SK-N-SH treated with all-trans-retinoic acid at 6 μM for 48 hours (cell line): ENCODE measurements around the gene MED15.
"Not testable (repeated sequence)": the region's sequence is repeated elsewhere in the genome, so short reads cannot be mapped to it uniquely, and the experiment has no call there.

Experiments
- ATAC-seq: fragments of 200-7000 bp; cut with Tn5 transposase; 3 replicates; pipeline ENCODE4 v1.9.1; 2020; ENCODE audit warnings: mild to moderate bottlenecking, moderate library complexity
- ARNTL ChIP-seq: fragments of 450-650 bp; formaldehyde crosslinking; IDR thresholded peaks from 2 replicates; pipeline ENCODE4 v1.5.0; 2020; ENCODE audit warnings: low read depth, mild to moderate bottlenecking, moderate library complexity, borderline replicate concordance
- BACH2 ChIP-seq: fragments of 250-450 bp; sonication (Bioruptor Pico); IDR thresholded peaks from 2 replicates; pipeline ENCODE4 v1.9.0; 2021; ENCODE audit warnings: mild to moderate bottlenecking, borderline replicate concordance
- CREB5 ChIP-seq: fragments of 250-450 bp; sonication (Bioruptor Pico); IDR thresholded peaks from 2 replicates; pipeline ENCODE4 v1.5.1; 2020; ENCODE audit warnings: low read depth, mild to moderate bottlenecking, moderate library complexity
- CSDC2 ChIP-seq: fragments of 250-450 bp; sonication (Bioruptor Pico); IDR thresholded peaks from 2 replicates; pipeline ENCODE4 v1.5.0; 2020; ENCODE audit warnings: mild to moderate bottlenecking, moderate library complexity
- CSRNP3 ChIP-seq: fragments of 250-450 bp; sonication (Bioruptor Pico); IDR thresholded peaks from 2 replicates; pipeline ENCODE4 v1.5.1; 2021; ENCODE audit warnings: mild to moderate bottlenecking, moderate library complexity
- ESRRG ChIP-seq: fragments of 250-450 bp; sonication (Bioruptor Pico); IDR thresholded peaks from 2 replicates; pipeline ENCODE4 v1.6.1; 2021; ENCODE audit warnings: mild to moderate bottlenecking
- GLIS3 ChIP-seq: fragments of 250-450 bp; sonication (Bioruptor Pico); IDR thresholded peaks from 2 replicates; pipeline ENCODE4 v1.5.0; 2020; ENCODE audit warnings: mild to moderate bottlenecking, moderate library complexity
- ISL1 ChIP-seq: fragments of 250-450 bp; sonication (Bioruptor Pico); IDR thresholded peaks from 2 replicates; pipeline ENCODE4 v2.1.2; 2022; ENCODE audit warnings: mild to moderate bottlenecking, moderate library complexity
- PATZ1 ChIP-seq: fragments of 250-450 bp; sonication (Bioruptor Pico); IDR thresholded peaks from 2 replicates; pipeline ENCODE4 v1.8.0; 2020; ENCODE audit warnings: mild to moderate bottlenecking, moderate library complexity, borderline replicate concordance
- POU6F1 ChIP-seq: fragments of 250-450 bp; sonication (Bioruptor Pico); IDR thresholded peaks from 2 replicates; pipeline ENCODE4 v1.8.0; 2021; ENCODE audit warnings: low read depth, mild to moderate bottlenecking, moderate library complexity, borderline replicate concordance
- PPARA ChIP-seq: fragments of 250-450 bp; sonication (Bioruptor Pico); IDR thresholded peaks from 2 replicates; pipeline ENCODE4 v1.5.0; 2020; ENCODE audit warnings: mild to moderate bottlenecking, borderline replicate concordance
- RARB ChIP-seq: fragments of 250-450 bp; sonication (Bioruptor Pico); IDR thresholded peaks from 2 replicates; pipeline ENCODE4 v1.8.0; 2021; ENCODE audit warnings: mild to moderate bottlenecking, moderate library complexity
- SNAI2 ChIP-seq: fragments of 250-450 bp; sonication (Bioruptor Pico); IDR thresholded peaks from 2 replicates; pipeline ENCODE4 v1.5.0; 2020; ENCODE audit warnings: mild to moderate bottlenecking, moderate library complexity
- TOX ChIP-seq: fragments of 250-450 bp; sonication (Bioruptor Pico); IDR thresholded peaks from 2 replicates; pipeline ENCODE4 v1.8.0; 2021; ENCODE audit warnings: mild to moderate bottlenecking, moderate library complexity, borderline replicate concordance
- ZC3H10 ChIP-seq: fragments of 250-450 bp; sonication (Bioruptor Pico); IDR thresholded peaks from 2 replicates; pipeline ENCODE4 v1.5.1; 2021; ENCODE audit warnings: mild to moderate bottlenecking, moderate library complexity
- ZFP30 ChIP-seq: fragments of 450-650 bp; formaldehyde crosslinking; IDR thresholded peaks from 2 replicates; pipeline ENCODE4 v1.5.0; 2022; ENCODE audit warnings: mild to moderate bottlenecking, moderate library complexity
- ZNF565 ChIP-seq: fragments of 450-650 bp; formaldehyde crosslinking; conservative IDR thresholded peaks from 2 replicates; pipeline ENCODE4 v1.5.0; 2020; ENCODE audit warnings: low read depth, mild to moderate bottlenecking, moderate library complexity
- ZNF70 ChIP-seq: fragments of 450-650 bp; formaldehyde crosslinking; IDR thresholded peaks from 2 replicates; pipeline ENCODE4 v1.5.0; 2020; ENCODE audit warnings: mild to moderate bottlenecking, moderate library complexity
- ZNF8 ChIP-seq: fragments of 450-650 bp; formaldehyde crosslinking; IDR thresholded peaks from 2 replicates; pipeline ENCODE4 v1.5.0; 2020; ENCODE audit warnings: mild to moderate bottlenecking, moderate library complexity

Gene MED15

GRCh38 chr22:20466659-20467379, 40.6 kb upstream of the MED15 start:
- TF ChIP-seq CSRNP3 (CRISPR knock-in tag) (no peak), ZFP30 (no peak), POU6F1 (CRISPR knock-in tag) (no peak), PATZ1 (CRISPR knock-in tag) (no peak), RARB (CRISPR knock-in tag) (no peak), BACH2 (CRISPR knock-in tag) (no peak), TOX (CRISPR knock-in tag) (no peak), ZC3H10 (CRISPR knock-in tag) (no peak), SNAI2 (no peak), ISL1 (CRISPR knock-in tag) (no peak), GLIS3 (no peak)
- TF ChIP-seq, all 23 proteins: peak for 0
- no peak for ATAC-seq

- TF ChIP-seq ZNF70 (CRISPR knock-in tag): no peak
- no peak for TF ChIP-seq CREB5 (CRISPR knock-in tag)
- no peak for TF ChIP-seq BACH2 (CRISPR knock-in tag)
- TF ChIP-seq SNAI2: no peak
- no peak for TF ChIP-seq ZC3H10 (CRISPR knock-in tag)
- no peak for TF ChIP-seq ESRRG (CRISPR knock-in tag)
- TF ChIP-seq ARNTL: no peak
- no peak for TF ChIP-seq POU6F1 (CRISPR knock-in tag)
- TF ChIP-seq RARB (CRISPR knock-in tag): no peak
- no peak for TF ChIP-seq ZNF8 (CRISPR knock-in tag)
- no peak for ATAC-seq
Measured at GRCh38 chr22:20469110-20469868, 38.1 kb upstream of the MED15 start.

GRCh38 chr22:20470525-20470924, 36.9 kb upstream of the MED15 start:
- not testable (repeated sequence) for ATAC-seq

- ATAC-seq: no peak
- TF ChIP-seq RARB (CRISPR knock-in tag) (no peak), ZNF565 (no peak), PPARA (CRISPR knock-in tag) (no peak), PATZ1 (CRISPR knock-in tag) (no peak), CSDC2 (CRISPR knock-in tag) (no peak), CSRNP3 (CRISPR knock-in tag) (no peak), ZFP30 (no peak), ZC3H10 (CRISPR knock-in tag) (no peak)
Measured at GRCh38 chr22:20471126-20471833, 36.1 kb upstream of the MED15 start.
